ENCODE measurements around the gene AKR1C3.

Gene AKR1C3

DNA sequence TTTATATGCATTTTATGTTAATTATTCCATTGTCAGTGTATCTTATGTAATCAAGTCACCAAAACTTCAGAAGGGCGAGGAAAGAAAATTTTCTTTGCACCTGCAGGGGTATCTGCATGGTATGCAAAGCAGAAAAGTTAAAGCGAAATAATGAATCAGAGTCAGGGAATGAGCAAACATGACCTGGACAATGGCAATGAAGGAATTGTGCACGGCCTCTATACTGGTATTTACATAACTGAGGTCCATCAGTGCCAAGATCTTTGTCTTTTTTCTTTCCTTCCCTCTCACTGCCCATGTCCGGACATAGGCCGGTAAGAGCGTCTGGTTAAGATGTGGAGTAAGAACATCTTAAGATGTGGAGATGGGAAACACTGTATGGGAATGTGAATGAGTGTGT is 14.4 kb upstream of the AKR1C3 start:
- TF ChIP-seq GATA3 (IDR thresholded peaks at IDR 0.05; ENCODE audit: low read depth, low read length) (no peak), GATA2 (IDR thresholded peaks at IDR 0.05; ENCODE audit: low read depth, low read length) (no peak)

DNA sequence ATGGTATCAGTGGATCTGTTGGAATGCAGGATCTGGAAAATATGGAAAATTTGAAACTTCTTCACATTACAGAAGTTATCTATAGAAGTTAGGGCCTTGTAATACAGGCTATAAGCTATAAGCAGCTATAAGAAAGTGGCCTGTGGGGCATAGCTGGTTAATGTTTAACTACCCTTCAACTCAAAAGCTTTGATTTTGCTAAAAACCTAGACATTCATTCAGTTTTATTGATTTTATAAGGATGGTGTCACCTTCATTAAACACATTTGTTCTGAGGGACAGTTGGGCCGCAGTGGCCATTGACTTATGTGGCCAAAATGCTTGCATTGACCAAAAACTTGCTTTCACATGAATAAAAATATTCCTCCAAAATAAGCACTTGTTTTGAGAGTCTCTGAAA is 13.1 kb upstream of the AKR1C3 start:
- TF ChIP-seq GATA2 (IDR thresholded peaks at IDR 0.05; ENCODE audit: low read depth, low read length) (no peak), GATA3 (IDR thresholded peaks at IDR 0.05; ENCODE audit: low read depth, low read length) (no peak)

DNA sequence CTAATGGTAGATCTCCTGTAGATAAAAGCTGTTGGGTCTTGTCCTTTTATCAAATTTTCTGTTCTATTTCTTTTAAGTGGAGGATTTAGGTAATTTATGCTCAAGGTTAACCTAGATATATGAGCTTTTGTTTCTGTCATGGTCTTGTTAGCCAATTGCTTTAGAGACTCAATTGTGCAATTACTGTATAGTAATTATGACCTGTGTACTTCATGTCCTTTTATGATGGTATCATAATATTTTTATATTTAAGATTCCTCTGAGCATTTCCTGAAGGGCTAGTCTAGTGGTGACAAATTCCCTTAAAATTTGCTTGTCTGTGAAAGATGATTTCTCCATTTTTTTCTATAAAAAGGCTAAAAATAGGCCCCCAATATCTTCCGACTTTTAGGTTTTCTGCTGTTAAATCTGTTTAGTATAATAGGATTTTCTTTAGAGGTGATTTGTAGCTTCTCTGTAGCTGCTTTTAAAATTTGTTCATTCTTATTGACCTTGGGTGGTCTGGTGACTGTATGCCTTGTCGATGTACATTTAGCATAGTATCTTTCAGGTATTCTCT is 5.4 kb upstream of the AKR1C3 start:
- no peak for TF ChIP-seq GATA3 (IDR thresholded peaks at IDR 0.05; ENCODE audit: low read depth, low read length)

DNA sequence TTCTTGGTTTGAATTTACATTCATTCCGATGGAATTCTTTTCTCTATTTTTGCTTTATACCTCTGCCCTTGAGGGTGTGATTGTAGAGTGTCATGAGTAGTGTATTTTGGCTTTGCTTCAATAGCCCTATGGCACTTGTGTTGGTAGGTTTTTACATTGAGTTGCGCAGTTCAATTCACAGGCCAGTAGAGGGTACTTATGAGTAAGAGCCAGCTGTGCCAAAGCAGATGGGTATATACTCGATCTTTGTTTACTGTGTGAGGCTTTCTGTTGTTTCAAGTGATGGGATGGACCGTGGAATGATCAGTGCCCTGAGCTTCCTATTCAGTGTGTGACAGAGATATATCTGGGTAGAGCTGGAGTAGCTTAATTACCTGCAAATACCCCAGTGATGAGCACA is 4.3 kb upstream of the AKR1C3 start:
- TF ChIP-seq GATA3 (IDR thresholded peaks at IDR 0.05; ENCODE audit: low read depth, low read length) (no peak), GATA2 (IDR thresholded peaks at IDR 0.05; ENCODE audit: low read depth, low read length) (no peak)

DNA sequence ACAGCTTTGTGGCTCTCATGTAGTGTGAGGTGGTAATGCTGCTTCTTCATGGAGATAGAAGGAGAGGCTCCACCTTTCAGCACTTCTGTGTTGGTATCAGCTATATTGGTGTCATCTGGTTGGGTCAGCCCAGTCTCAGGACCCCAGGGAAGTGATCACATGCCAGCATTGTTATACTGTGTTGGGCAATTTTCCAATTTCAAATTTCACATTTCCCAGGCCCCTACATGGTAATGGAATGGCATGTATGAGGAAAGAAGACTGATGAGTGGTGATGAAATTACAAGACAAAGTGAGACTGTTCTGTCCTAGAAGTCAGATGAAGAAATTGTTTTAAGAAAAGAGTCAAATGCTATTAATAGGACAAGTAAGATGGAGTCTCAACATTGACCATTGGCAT is 3.7 kb upstream of the AKR1C3 start:
- TF ChIP-seq GATA3 (IDR thresholded peaks at IDR 0.05; ENCODE audit: low read depth, low read length): no peak
- no peak for TF ChIP-seq GATA2 (IDR thresholded peaks at IDR 0.05; ENCODE audit: low read depth, low read length)

DNA sequence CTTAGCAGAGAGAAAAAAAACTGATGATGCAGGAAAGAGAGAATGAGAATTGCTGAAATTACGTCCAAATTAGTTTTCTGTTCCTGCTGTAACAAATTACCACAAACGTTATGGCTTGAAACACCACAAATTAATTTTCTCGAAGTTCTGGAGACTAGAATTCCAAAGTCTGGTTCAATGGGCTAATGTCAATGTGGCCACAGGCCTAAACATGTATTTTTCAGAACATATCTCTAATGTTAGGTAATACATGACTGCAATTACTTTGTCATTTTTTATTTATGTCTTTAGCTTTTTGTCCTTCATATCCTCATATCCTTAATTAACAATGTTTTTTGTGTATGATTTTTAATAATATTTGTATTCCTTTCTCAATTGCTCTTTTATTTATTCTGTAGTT is 3.0 kb upstream of the AKR1C3 start:
- no peak for TF ChIP-seq GATA2 (IDR thresholded peaks at IDR 0.05; ENCODE audit: low read depth, low read length)
- no peak for TF ChIP-seq GATA3 (IDR thresholded peaks at IDR 0.05; ENCODE audit: low read depth, low read length)

DNA sequence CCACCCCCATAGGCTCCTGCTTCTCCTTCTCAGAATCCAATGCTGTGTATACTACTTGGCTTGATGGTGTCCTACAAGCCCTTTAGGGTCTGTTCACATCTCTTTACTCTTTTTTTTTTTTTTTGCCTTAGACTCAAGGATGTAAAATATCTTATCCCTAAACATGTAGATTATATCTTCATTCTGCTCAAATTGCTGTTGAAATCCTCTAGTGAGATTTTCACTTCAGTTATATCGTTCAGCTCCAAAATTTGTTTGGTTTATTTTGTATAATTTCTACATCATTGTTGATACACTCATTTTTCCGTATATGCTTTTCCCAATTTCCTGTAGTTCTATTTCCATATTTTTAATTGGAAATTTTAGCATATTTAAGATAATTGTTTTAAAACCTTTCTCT is 1.8 kb upstream of the AKR1C3 start:
- no peak for TF ChIP-seq GATA3 (IDR thresholded peaks at IDR 0.05; ENCODE audit: low read depth, low read length)
- TF ChIP-seq GATA2 (IDR thresholded peaks at IDR 0.05; ENCODE audit: low read depth, low read length): no peak

DNA sequence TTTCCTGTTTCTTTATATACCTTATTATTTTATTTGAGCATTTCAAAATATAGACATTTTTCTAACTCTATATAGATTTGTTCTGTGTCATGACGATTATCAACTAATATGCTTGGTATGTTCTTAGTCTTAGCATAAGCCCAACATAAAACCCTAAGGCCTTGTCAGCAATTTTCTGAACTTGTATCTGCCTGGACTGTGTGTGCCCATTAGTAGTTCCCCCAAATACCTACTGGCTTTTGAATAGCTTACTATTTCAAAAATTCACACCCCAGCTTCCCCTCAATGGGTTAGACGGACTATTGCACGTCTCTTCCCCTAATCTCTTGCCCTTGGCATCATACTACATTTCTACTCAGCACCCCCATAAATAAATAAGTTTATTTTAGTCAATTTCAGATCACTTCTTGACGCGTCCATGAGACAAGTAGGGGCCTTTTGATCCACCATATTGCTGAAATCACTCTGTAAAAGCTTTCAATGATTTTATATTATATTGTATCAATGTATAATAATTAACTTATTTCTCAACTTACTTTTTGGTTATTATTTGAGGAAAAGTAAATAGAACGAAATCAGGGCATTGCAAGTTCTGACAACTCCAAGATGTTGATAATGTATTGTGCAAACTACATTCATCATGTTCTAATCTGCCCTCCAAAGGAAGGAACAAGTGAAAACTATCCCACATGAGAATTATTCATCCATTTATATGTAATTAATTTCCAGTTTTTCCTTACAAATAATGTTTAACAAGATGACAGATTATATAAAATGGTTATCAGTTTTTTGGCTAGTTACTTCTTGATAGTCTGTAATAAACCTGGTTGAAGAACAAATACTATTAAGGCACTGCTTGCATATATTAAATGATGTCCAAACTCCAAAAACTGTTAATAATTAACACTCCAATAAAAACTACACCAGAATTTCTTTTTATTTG is 1.1 kb upstream of the AKR1C3 start:
- TF ChIP-seq GATA3 (IDR thresholded peaks at IDR 0.05; ENCODE audit: low read depth, low read length) (no peak), GATA2 (IDR thresholded peaks at IDR 0.05; ENCODE audit: low read depth, low read length) (no peak)

DNA sequence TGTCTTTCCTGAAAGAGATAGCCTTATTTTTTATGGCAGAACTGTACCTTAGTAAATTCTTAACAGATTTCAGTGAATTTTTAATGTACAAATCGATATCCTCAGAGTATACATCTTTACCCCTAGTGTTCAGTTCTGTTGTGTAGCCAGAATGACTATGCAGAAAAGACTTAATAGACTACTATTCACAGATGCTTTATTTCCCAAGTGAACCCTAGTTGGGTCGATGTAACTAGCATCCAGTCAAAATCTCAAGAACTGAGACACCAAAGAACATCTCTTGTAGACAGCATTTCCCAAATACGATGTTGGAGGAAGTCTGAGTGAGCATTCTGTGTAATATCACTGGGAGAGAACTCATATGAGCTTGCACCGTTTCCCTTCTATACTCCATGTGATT is 1.5 kb downstream of the AKR1C3 start:
- TF ChIP-seq GATA2 (IDR thresholded peaks at IDR 0.05; ENCODE audit: low read depth, low read length): no peak
- TF ChIP-seq GATA3 (IDR thresholded peaks at IDR 0.05; ENCODE audit: low read depth, low read length): no peak

DNA sequence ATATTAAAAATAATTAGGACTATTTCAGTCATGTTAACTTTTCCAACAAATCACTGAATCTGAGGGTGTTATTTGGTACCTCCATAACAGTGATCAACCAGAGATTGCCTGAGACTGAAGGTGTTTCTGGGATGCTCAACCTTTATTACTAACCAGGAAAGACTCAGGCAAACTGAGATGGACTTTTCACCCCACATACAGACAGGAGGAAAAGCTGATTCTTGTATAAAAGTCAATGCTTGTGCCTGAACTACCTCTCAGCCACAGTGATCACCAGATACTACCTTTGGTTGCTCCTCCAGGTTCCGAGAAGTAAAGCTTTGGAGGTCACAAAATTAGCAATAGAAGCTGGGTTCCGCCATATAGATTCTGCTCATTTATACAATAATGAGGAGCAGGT is 1.9 kb downstream of the AKR1C3 start:
- TF ChIP-seq GATA2 (IDR thresholded peaks at IDR 0.05; ENCODE audit: low read depth, low read length) (no peak), GATA3 (IDR thresholded peaks at IDR 0.05; ENCODE audit: low read depth, low read length) (no peak)

DNA sequence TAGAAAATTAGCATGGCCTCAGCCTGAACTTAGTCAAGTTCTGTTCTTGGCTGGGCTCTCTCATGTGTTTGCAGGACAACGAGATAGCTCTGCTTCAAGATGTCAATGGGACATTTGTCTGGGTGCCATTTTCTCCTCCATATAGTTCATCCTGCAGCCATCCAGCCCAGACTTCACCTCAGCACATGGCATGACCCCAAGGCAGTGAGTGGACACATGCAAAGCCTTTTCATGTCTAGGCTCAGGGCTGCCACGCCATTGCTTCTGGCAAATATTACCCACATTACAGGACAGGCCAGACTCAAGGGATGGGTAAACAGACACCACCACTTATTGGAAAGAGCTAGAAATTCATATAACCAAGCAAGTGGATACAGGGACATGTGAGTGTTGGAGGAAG is 9.3 kb downstream of the AKR1C3 start:
- TF ChIP-seq GATA3 (IDR thresholded peaks at IDR 0.05; ENCODE audit: low read depth, low read length): no peak
- TF ChIP-seq GATA2 (IDR thresholded peaks at IDR 0.05; ENCODE audit: low read depth, low read length): no peak

DNA sequence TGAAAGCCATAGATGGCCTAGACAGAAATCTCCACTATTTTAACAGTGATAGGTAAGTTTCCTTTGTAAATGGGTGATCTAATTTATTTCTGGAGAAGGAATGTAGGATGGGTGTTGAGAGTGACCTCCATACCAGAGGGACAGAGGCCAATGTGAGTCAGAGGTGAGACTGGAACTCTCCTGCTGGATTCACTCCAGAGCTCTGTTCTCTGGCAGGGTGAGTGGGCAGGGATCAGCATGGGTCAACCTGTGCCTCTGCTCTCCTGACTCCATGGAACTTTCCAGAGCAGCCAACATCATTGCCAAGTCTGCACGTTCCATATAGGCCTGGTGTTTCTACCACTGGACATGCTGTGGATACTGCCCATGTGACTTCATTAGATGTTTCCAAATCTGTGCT is 11.4 kb downstream of the AKR1C3 start:
- TF ChIP-seq GATA2 (IDR thresholded peaks at IDR 0.05; ENCODE audit: low read depth, low read length): no peak
- no peak for TF ChIP-seq GATA3 (IDR thresholded peaks at IDR 0.05; ENCODE audit: low read depth, low read length)

DNA sequence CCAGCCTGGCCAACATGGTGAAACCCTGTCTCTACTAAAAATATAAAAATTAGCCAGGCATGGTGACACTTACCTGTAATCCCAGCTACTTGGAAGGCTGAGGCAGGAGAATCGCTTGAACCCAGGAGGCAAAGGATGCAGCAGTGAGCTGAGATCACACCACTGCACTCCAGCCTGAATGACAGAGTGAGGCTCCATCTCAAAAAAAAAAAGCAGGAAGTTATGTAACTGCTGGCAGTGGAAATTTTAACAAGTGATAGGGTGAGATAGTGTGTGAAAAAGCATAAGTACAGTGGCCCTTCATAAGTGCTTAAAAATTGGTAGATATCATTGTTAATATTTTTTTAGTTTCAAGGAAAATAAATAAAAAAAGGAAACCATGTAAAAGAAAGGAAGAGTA is 12.3 kb downstream of the AKR1C3 start:
- TF ChIP-seq GATA3 (IDR thresholded peaks at IDR 0.05; ENCODE audit: low read depth, low read length) (no peak), GATA2 (IDR thresholded peaks at IDR 0.05; ENCODE audit: low read depth, low read length) (no peak)

DNA sequence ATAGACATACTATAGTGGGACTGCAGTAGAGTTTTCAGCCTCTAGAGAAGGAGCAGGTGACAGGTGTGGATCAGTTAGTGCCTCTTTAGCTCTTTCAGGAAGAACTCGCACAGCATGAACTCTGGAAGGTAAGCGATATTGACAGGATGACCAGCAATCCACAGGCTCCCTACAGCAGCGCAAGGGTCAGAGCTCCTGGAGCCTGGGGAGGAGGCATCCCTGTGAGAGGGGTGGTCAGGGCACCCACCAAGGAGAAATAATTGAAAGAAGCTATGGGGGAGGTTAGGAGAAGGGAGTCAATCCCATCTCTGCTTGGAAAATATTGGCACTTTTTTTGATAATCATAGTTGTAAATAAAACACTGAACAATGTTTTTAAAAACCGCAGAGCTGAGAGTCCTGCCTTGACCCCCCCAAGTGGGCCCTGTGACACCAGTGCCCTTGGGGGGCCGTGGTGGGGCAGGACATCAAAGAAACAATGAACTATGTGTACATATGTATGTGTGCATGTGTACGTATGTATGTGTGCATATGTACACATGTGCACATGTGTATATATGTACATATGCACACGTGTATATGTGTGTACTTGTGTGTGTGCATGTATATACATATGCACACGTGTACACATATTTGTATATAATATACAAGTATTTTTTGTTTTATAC is 13.8 kb downstream of the AKR1C3 start:
- no peak for TF ChIP-seq GATA3 (IDR thresholded peaks at IDR 0.05; ENCODE audit: low read depth, low read length)
- no peak for TF ChIP-seq GATA2 (IDR thresholded peaks at IDR 0.05; ENCODE audit: low read depth, low read length)
